Fibroblast of pulmonary artery (primary cell): Measurements from ENCODE around the gene BCKDHB.

Source experiments
- DNase-seq: peaks from one replicate; pipeline ENCODE4 v3.0.0-alpha.2; 2010; ENCODE audit warnings: low read depth
- H3K4me3 ChIP-seq: replicated peaks from 2 replicates; pipeline ENCODE4 v1.5.1; 2011; ENCODE audit warnings: low read depth, mild to moderate bottlenecking, control low read depth, low read length, moderate library complexity
- TF ChIP-seq, protein P1 (sequence below): IDR thresholded peaks from 2 replicates; pipeline ENCODE4 v1.5.1; 2011; ENCODE audit warnings: mild to moderate bottlenecking, control low read depth, low read length, inconsistent platforms; ENCODE audit errors: missing control alignments

Gene BCKDHB

DNA sequence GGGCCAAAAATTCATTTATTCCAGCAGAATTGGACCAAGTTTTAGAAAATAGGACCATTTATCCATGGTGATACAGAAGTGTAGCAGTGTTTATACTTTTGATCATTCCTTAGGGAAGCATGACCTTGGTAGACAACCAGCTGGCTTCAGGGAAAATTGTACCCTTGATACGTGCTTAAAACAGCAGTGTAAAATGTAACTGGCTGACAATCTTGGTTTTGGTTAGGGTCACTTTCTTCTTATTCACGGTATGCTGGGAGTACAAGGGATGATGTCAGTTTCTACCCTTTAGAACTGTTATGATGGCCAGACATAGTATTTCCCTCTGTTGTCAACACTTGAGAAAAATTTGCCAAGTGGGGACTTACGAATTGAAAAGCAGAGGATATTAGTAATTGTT is 157.1 kb downstream of the BCKDHB start:
- H3K4me3 ChIP-seq = no peak overlapping the region
- TF ChIP-seq, protein P1, sequence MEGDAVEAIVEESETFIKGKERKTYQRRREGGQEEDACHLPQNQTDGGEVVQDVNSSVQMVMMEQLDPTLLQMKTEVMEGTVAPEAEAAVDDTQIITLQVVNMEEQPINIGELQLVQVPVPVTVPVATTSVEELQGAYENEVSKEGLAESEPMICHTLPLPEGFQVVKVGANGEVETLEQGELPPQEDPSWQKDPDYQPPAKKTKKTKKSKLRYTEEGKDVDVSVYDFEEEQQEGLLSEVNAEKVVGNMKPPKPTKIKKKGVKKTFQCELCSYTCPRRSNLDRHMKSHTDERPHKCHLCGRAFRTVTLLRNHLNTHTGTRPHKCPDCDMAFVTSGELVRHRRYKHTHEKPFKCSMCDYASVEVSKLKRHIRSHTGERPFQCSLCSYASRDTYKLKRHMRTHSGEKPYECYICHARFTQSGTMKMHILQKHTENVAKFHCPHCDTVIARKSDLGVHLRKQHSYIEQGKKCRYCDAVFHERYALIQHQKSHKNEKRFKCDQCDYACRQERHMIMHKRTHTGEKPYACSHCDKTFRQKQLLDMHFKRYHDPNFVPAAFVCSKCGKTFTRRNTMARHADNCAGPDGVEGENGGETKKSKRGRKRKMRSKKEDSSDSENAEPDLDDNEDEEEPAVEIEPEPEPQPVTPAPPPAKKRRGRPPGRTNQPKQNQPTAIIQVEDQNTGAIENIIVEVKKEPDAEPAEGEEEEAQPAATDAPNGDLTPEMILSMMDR = no peak
- no peak for DNase-seq

DNA sequence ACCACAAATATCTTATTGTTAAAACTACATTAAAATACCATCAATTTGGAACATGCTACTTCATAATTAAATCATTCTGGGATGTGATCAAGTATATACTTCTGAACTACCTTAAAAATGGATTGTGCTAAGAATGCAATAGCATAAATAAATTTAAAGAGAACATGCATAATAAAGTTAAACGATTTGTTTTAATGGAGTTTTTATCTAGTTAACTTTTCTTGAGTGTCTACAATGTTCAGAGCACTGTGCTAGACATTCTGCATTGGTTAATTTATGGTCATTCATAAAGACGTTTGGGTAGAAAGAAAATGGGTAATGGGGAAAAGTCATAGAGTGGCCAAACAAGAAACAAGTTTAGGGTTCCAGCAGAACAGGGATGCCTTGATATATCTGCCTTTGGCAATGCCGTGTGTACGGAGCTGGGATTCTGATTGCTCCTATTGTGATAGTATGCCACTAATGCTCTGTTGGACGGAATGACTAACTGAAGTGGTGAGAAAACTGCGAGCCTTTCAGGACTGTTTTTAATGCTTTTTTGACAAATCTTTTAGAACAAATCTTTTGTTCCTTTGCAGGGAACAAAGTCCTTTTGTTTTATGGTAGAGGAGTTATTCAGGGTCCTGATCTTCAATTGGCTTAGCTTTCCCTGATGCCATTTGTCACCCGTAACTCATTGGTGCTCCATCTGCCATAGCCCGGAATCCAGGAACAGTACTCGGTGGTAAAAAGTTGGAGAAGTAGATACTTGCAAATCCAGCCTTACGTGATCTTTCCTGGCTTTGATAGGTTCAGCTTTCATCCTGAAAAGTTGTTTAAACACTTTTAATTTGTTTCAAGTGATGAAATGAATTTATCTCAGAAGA is 162.6 kb downstream of the BCKDHB start:
- TF ChIP-seq, protein P1 = no peak
- no peak overlapping the region for H3K4me3 ChIP-seq
- DNase-seq = no peak

DNA sequence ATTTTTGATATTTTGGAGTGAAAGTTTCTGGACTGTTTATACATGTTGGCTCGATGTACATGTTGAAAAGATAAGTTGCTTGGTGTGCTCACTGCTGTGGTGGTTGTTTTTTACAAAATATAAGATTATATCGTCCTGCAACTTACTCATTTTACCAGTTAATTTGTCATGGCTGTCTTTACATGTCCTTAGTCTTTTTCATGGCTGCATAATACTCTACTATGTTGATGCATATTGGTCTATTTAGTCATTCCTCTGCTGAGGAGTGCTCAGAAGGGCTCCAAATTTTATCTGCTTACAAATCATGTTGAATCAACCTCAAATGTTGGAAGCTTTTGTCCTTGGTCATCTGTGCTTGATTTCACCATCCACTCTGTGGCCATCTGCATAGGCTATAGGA is 164.6 kb downstream of the BCKDHB start:
- TF ChIP-seq, protein P1 = no peak
- no peak overlapping the region for H3K4me3 ChIP-seq
- no peak for DNase-seq

DNA sequence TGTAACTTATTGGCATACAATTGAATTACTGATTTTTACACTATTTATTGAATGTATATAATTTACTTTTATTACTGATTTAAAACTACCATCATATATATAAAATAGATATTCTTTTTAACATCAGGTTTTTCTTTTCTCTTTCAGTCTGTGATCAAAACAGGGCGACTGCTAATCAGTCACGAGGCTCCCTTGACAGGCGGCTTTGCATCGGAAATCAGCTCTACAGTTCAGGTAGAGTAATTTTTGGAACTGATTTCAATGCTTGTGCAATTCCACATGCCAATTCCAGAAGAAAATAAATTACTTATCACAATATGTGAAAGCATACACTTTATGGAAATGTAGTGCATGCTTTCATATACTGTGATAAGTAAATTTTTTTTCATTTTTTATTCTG is 166.5 kb downstream of the BCKDHB start:
- no peak for DNase-seq
- TF ChIP-seq, protein P1 = no peak
- H3K4me3 ChIP-seq = no peak overlapping the region

DNA sequence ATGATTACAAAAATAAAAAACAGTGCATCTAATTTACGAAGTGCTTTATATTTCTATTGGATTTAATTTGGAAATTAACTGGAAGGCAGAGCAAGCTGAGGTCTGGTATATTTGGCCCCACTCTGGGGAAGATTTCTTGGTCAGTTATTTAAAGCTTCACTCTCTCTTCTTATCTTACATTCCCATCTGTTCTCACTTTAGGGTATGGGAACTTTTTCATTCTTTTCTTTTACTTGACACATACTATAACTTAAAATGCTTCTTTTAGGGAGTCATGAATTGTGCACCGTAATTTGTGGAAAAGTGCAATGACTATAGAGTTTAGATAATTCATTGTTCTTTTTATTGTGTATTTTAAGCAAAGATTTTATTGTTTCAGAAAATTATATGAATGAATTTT is 170.4 kb downstream of the BCKDHB start:
- TF ChIP-seq, protein P1 = no peak
- DNase-seq = no peak
- no peak overlapping the region for H3K4me3 ChIP-seq

DNA sequence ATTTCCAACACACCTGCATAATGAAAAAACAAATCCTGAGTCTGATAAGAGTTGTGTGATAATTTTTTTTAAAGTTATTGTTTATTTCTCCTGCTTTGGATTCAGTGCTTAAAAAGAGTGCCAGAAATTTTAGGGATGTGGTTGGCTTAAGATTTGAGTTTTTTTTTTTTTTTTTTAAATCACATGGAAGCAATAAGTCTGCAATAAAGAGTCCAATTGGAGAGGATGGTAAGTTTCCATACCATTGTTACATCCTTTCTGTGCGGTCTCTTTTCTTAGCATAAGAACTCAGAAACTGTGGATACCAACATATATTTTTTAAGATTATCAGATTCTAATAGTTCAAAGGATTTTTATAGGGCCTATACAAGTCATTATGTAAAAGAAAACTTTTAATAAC is 171.0 kb downstream of the BCKDHB start:
- no peak overlapping the region for H3K4me3 ChIP-seq
- no peak for DNase-seq
- TF ChIP-seq, protein P1 = no peak
